ENCODE results near the gene HRCT1.
A peak's percentile ranks its signal among the peaks of the same experiment; 100 is the strongest.
"Not testable (repeated sequence)": the region's sequence is repeated elsewhere in the genome, so short reads cannot be mapped to it uniquely, and the experiment has no call there.

The HRCT1 gene

DNA sequence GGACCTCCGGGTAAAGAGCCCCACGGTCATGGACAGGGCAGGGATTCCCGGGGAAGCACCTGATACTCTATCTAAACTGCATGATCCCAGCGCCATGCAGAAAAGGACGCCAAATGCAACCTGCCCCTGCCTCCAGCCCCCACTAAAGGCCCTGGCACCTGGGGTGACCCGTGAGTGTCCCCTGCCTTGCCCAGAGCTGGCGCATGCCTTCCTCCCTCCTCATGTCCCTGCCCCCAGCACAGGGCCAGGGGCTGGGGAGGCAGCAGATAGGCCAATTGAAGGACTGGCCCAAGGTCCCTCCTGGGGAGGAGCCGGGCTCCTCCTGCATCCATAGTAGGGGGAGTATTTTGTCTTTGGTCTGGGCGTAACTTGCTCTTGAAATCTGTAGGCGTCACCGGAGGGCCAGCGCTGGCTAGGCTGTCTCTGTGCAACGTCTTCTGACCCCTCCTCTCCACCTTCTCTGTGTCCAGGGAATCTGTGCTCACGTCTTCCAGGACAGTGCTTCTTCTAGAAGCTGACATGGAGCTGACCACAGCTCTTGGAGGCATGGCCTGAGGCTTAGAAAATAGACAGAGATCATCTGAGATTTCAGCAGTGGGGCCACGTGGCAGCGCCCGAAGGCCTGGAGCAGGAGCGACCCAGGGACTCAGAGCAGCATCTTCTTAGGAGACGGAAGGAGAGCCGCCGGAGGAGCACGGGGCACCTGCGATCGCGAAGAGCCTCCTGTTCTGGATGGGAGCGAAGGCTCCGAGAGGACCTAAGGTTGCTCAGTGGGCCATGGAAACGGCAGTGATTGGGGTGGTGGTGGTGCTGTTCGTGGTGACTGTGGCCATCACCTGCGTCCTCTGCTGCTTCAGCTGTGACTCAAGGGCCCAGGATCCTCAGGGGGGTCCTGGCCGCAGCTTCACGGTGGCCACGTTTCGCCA is 3.9 kb downstream of the HRCT1 start:
- Histone ChIP-seq H3K27me3 (ENCODE audit: control insufficient read depth in 1 of 2, insufficient read depth in 2 of 2, low read length in 2 of 2) (no peaks in the 10 kb centered on the region), H3K9ac (ENCODE audit: low read length) (no peak overlapping the region), H3K27ac (ENCODE audit: low read depth, low read length) (peak overlapping the region; percentile 87), H3K9me3 (ENCODE audit: low read length) (no peaks in the 10 kb centered on the region), H3K4me1 (ENCODE audit: insufficient read depth, low read length) (peaks cover 60% of the 10 kb centered on the region), H3K36me3 (ENCODE audit: insufficient read depth, low read length) (no peaks in the 10 kb centered on the region), H3K4me3 (ENCODE audit: low read depth in 1 of 2, low read length in 2 of 2) (no peak overlapping the region)

- no peaks in the 10 kb centered on the region for H3K36me3 ChIP-seq (ENCODE audit: insufficient read depth, low read length)
- no peaks in the 10 kb centered on the region for H3K9me3 ChIP-seq (ENCODE audit: low read length)
- H3K4me3 ChIP-seq (ENCODE audit: low read depth in 1 of 2, low read length in 2 of 2): no peak overlapping the region
- no peaks in the 10 kb centered on the region for H3K27me3 ChIP-seq (ENCODE audit: control insufficient read depth in 1 of 2, insufficient read depth in 2 of 2, low read length in 2 of 2)
- H3K9ac ChIP-seq (ENCODE audit: low read length): no peak overlapping the region
- H3K27ac ChIP-seq (ENCODE audit: low read depth, low read length): no peak overlapping the region
- H3K4me1 ChIP-seq (ENCODE audit: insufficient read depth, low read length): peaks cover 52% of the 10 kb centered on the region
These were observed 4.8 kb downstream of the HRCT1 start for GRCh38 chr9:35910613-35911359.

GRCh38 chr9:35911690-35912089 is 5.7 kb downstream of the HRCT1 start:
- H3K36me3 ChIP-seq (ENCODE audit: insufficient read depth, low read length): no peaks in the 10 kb centered on the region
- H3K27ac ChIP-seq (ENCODE audit: low read depth, low read length): no peak overlapping the region
- H3K4me1 ChIP-seq (ENCODE audit: insufficient read depth, low read length): peaks cover 44% of the 10 kb centered on the region
- H3K4me3 ChIP-seq (ENCODE audit: low read depth in 1 of 2, low read length in 2 of 2): no peak overlapping the region
- H3K9ac ChIP-seq (ENCODE audit: low read length): no peak overlapping the region
- no peaks in the 10 kb centered on the region for H3K9me3 ChIP-seq (ENCODE audit: low read length)
- no peaks in the 10 kb centered on the region for H3K27me3 ChIP-seq (ENCODE audit: control insufficient read depth in 1 of 2, insufficient read depth in 2 of 2, low read length in 2 of 2)

DNA sequence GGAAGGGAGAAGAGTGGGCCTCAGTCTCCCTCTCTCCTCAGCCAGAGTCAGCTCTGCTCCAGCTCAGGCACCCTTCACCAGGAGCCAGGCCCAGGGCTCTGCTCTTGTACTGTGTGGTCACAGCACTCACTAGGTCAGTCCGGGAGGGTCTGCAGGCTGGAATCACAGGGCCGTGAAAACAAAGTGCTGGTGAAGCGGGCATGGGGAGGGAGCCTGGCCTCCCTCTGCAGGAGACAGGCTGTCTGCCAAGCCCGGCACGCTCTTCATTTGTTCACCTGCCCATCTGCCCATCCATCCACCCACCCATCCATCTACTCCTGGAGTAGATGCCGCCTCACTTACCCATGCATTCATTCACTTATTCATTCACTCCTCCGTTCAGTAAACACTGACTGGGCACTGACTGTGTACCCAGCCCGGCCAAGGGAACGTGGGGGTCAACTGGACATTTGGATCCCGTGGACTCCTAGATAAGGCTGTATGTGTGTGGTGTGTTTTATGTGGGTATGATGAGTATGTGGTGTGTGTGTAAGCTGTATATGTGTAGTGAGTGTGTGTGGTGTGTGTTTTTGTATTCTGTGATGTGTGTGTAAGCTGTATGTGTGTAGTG is 6.9 kb downstream of the HRCT1 start:
- no peaks in the 10 kb centered on the region for H3K36me3 ChIP-seq (ENCODE audit: insufficient read depth, low read length)
- peaks cover 32% of the 10 kb centered on the region for H3K4me1 ChIP-seq (ENCODE audit: insufficient read depth, low read length)
- no peak overlapping the region for H3K27ac ChIP-seq (ENCODE audit: low read depth, low read length)
- no peaks in the 10 kb centered on the region for H3K27me3 ChIP-seq (ENCODE audit: control insufficient read depth in 1 of 2, insufficient read depth in 2 of 2, low read length in 2 of 2)
- H3K4me3 ChIP-seq (ENCODE audit: low read depth in 1 of 2, low read length in 2 of 2): no peak overlapping the region
- H3K9me3 ChIP-seq (ENCODE audit: low read length): no peaks in the 10 kb centered on the region
- H3K9ac ChIP-seq (ENCODE audit: low read length): no peak overlapping the region

DNA sequence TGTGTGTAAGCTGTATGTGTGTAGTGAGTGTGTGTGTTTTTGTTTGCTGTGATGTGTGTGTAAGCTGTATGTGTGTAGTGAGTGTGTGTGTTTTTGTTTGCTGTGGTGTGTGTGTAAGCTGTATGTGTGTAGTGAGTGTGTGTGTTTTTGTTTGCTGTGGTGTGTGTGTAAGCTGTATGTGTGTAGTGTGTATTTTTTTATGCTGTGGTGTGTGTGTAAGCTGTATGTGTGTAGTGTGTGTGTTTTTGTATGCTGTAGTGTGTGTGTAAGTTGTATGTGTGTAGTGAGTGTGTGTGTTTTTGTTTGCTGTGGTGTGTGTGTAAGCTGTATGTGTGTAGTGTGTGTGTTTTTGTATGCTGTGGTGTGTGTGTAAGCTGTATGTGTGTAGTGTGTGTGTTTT is 7.4 kb downstream of the HRCT1 start:
- peaks cover 27% of the 10 kb centered on the region for H3K4me1 ChIP-seq (ENCODE audit: insufficient read depth, low read length)
- H3K9ac ChIP-seq (ENCODE audit: low read length); H3K36me3 ChIP-seq (ENCODE audit: insufficient read depth, low read length); H3K27ac ChIP-seq (ENCODE audit: low read depth, low read length); H3K9me3 ChIP-seq (ENCODE audit: low read length); H3K27me3 ChIP-seq (ENCODE audit: control insufficient read depth in 1 of 2, insufficient read depth in 2 of 2, low read length in 2 of 2); H3K4me3 ChIP-seq (ENCODE audit: low read depth in 1 of 2, low read length in 2 of 2): not testable (repeated sequence)

GRCh38 chr9:35914301-35914807 is 8.4 kb downstream of the HRCT1 start:
- H3K9ac ChIP-seq (ENCODE audit: low read length): no peak overlapping the region
- H3K27ac ChIP-seq (ENCODE audit: low read depth, low read length): no peak overlapping the region
- peaks cover 18% of the 10 kb centered on the region for H3K4me1 ChIP-seq (ENCODE audit: insufficient read depth, low read length)
- H3K9me3 ChIP-seq (ENCODE audit: low read length): no peaks in the 10 kb centered on the region
- no peaks in the 10 kb centered on the region for H3K36me3 ChIP-seq (ENCODE audit: insufficient read depth, low read length)
- H3K4me3 ChIP-seq (ENCODE audit: low read depth in 1 of 2, low read length in 2 of 2): no peak overlapping the region
- no peaks in the 10 kb centered on the region for H3K27me3 ChIP-seq (ENCODE audit: control insufficient read depth in 1 of 2, insufficient read depth in 2 of 2, low read length in 2 of 2)

DNA sequence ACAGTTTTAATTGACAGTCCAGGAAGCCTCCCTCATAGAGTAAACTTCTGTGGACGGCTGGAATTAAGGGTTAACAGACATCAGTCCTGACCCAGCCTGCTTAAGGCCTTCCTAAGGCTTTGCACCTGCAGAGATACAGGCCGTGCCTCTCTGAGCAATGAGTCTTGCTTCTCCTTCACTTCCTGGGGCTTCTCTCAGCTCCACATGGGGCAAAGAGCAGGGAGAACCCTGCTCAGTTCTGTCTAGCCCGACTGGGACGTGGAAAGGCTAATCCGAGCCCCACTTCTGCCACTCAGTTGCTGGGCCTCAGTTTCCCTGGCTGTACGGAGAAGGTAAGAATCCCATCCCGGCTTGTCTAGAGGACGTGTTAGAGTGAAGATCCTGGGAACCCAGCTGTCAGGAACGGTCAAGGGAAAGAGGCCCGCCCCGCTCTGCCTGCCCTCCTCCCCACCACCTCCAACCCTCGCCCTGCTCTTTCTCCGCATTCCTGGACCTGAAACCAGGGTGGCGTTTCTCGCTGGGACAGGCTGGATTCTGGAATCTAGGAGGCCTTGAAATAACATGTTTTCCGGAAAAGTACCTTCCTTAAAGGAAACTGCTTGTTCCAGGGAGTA is 9.8 kb downstream of the HRCT1 start:
- Histone ChIP-seq H3K9me3 (ENCODE audit: low read length) (no peaks in the 10 kb centered on the region), H3K9ac (ENCODE audit: low read length) (no peak overlapping the region), H3K4me3 (ENCODE audit: low read depth in 1 of 2, low read length in 2 of 2) (no peak overlapping the region), H3K27ac (ENCODE audit: low read depth, low read length) (no peak overlapping the region), H3K4me1 (ENCODE audit: insufficient read depth, low read length) (peaks cover 8% of the 10 kb centered on the region), H3K36me3 (ENCODE audit: insufficient read depth, low read length) (no peaks in the 10 kb centered on the region), H3K27me3 (ENCODE audit: control insufficient read depth in 1 of 2, insufficient read depth in 2 of 2, low read length in 2 of 2) (no peaks in the 10 kb centered on the region)

- H3K36me3 ChIP-seq (ENCODE audit: insufficient read depth, low read length): no peaks in the 10 kb centered on the region
- H3K9me3 ChIP-seq (ENCODE audit: low read length): no peaks in the 10 kb centered on the region
- no peak overlapping the region for H3K9ac ChIP-seq (ENCODE audit: low read length)
- peaks cover 5% of the 10 kb centered on the region for H3K4me1 ChIP-seq (ENCODE audit: insufficient read depth, low read length)
- H3K4me3 ChIP-seq (ENCODE audit: low read depth in 1 of 2, low read length in 2 of 2): no peak overlapping the region
- H3K27ac ChIP-seq (ENCODE audit: low read depth, low read length): no peak overlapping the region
- H3K27me3 ChIP-seq (ENCODE audit: control insufficient read depth in 1 of 2, insufficient read depth in 2 of 2, low read length in 2 of 2): no peaks in the 10 kb centered on the region
These were observed 11.3 kb downstream of the HRCT1 start for GRCh38 chr9:35917261-35917660.

GRCh38 chr9:35918780-35919179 is 12.8 kb downstream of the HRCT1 start:
- no peak overlapping the region for H3K27ac ChIP-seq (ENCODE audit: low read depth, low read length)
- no peaks in the 10 kb centered on the region for H3K27me3 ChIP-seq (ENCODE audit: control insufficient read depth in 1 of 2, insufficient read depth in 2 of 2, low read length in 2 of 2)
- peaks cover 12% of the 10 kb centered on the region for H3K4me1 ChIP-seq (ENCODE audit: insufficient read depth, low read length)

GRCh38 chr9:35919212-35920008 is 13.4 kb downstream of the HRCT1 start:
- Histone ChIP-seq H3K27ac (ENCODE audit: low read depth, low read length) (no peak overlapping the region), H3K27me3 (ENCODE audit: control insufficient read depth in 1 of 2, insufficient read depth in 2 of 2, low read length in 2 of 2) (no peaks in the 10 kb centered on the region), H3K9ac (ENCODE audit: low read length) (no peak overlapping the region), H3K9me3 (ENCODE audit: low read length) (no peaks in the 10 kb centered on the region), H3K4me1 (ENCODE audit: insufficient read depth, low read length) (peaks cover 19% of the 10 kb centered on the region), H3K36me3 (ENCODE audit: insufficient read depth, low read length) (no peaks in the 10 kb centered on the region), H3K4me3 (ENCODE audit: low read depth in 1 of 2, low read length in 2 of 2) (no peak overlapping the region)

More at GRCh38 chr9:35918780-35919179, 12.8 kb downstream of the HRCT1 start:
- Histone ChIP-seq H3K9me3 (ENCODE audit: low read length) (no peaks in the 10 kb centered on the region), H3K36me3 (ENCODE audit: insufficient read depth, low read length) (no peaks in the 10 kb centered on the region), H3K4me3 (ENCODE audit: low read depth in 1 of 2, low read length in 2 of 2) (no peak overlapping the region), H3K9ac (ENCODE audit: low read length) (no peak overlapping the region)

Data from muscle layer of colon (tissue), 2 donors.